IMR-90 (cell line): Measurements from ENCODE around the gene NT5M.

Experiments used
- BHLHE40 ChIP-seq: fragments of 150-350 bp; IDR thresholded peaks from 2 replicates; pipeline ENCODE4 v1.6.1; 2016; ENCODE audit warnings: mild to moderate bottlenecking, low read depth, low read length
- CEBPB ChIP-seq: IDR thresholded peaks from 2 replicates; pipeline ENCODE4 v1.6.1; 2012; ENCODE audit warnings: low read depth, low read length, improper control_type of control experiment
- CHD1 ChIP-seq: IDR thresholded peaks from 2 replicates; pipeline ENCODE4 v1.6.1; 2012; ENCODE audit warnings: low read depth, low read length, improper control_type of control experiment
- FOS ChIP-seq: fragments of 150-350 bp; IDR thresholded peaks from 2 replicates; pipeline ENCODE4 v1.6.1; 2016; ENCODE audit warnings: low read depth, low read length
- MAZ ChIP-seq: IDR thresholded peaks from 2 replicates; pipeline ENCODE4 v1.6.1; 2012; ENCODE audit warnings: low read depth, mild to moderate bottlenecking, low read length, improper control_type of control experiment, moderate library complexity, borderline replicate concordance
- MXI1 ChIP-seq: IDR thresholded peaks from 2 replicates; pipeline ENCODE4 v1.6.1; 2012; ENCODE audit warnings: low read depth, mild to moderate bottlenecking, low read length, moderate library complexity, borderline replicate concordance
- POLR2A ChIP-seq: IDR thresholded peaks from 2 replicates; pipeline ENCODE4 v1.6.1; 2012; ENCODE audit warnings: mild to moderate bottlenecking, low read depth, low read length
- RFX5 ChIP-seq: IDR thresholded peaks from 2 replicates; pipeline ENCODE4 v1.8.0; 2012; ENCODE audit warnings: low read depth, mild to moderate bottlenecking, low read length, moderate library complexity
- SMC3 ChIP-seq: fragments of 150-350 bp; IDR thresholded peaks from 2 replicates; pipeline ENCODE4 v1.6.1; 2016; ENCODE audit warnings: low read depth, mild to moderate bottlenecking, antibody characterized with exemption, low read length, moderate library complexity
- TF ChIP-seq, protein P1 (sequence below): conservative IDR thresholded peaks from 2 replicates; pipeline ENCODE4 v1.5.1; 2012; ENCODE audit warnings: mild to moderate bottlenecking, low read depth, low read length, improper control_type of control experiment
- TF ChIP-seq, protein P2 (sequence below): fragments of 150-350 bp; IDR thresholded peaks from 2 replicates; pipeline ENCODE4 v1.6.1; 2017; ENCODE audit warnings: mild to moderate bottlenecking, antibody characterized with exemption, low read length, low read depth

DNA sequence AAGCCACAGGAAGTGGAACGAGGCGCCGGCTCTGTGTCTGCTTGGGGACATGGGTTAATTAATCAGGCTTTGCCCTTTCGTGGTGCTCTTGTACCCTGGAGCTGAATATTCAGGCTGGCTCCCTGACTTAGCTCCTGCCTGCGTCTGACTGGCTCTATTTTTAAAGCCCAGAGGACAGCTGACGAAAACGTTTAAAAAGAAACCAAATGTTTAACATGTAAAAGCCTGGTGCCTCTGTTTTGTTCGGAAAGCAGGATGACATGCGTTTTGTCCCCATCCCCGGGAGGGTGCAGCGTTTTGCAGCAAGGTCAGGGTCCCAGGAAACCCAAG is 61.1 kb downstream of the NT5M start:
- TF ChIP-seq, protein P1, sequence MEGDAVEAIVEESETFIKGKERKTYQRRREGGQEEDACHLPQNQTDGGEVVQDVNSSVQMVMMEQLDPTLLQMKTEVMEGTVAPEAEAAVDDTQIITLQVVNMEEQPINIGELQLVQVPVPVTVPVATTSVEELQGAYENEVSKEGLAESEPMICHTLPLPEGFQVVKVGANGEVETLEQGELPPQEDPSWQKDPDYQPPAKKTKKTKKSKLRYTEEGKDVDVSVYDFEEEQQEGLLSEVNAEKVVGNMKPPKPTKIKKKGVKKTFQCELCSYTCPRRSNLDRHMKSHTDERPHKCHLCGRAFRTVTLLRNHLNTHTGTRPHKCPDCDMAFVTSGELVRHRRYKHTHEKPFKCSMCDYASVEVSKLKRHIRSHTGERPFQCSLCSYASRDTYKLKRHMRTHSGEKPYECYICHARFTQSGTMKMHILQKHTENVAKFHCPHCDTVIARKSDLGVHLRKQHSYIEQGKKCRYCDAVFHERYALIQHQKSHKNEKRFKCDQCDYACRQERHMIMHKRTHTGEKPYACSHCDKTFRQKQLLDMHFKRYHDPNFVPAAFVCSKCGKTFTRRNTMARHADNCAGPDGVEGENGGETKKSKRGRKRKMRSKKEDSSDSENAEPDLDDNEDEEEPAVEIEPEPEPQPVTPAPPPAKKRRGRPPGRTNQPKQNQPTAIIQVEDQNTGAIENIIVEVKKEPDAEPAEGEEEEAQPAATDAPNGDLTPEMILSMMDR: no peak
- TF ChIP-seq POLR2A (no peak), CEBPB (no peak), MAZ (no peak), CHD1 (no peak), RFX5 (no peak), BHLHE40 (no peak), SMC3 (no peak), MXI1 (no peak), FOS (no peak)
- TF ChIP-seq, protein P2, sequence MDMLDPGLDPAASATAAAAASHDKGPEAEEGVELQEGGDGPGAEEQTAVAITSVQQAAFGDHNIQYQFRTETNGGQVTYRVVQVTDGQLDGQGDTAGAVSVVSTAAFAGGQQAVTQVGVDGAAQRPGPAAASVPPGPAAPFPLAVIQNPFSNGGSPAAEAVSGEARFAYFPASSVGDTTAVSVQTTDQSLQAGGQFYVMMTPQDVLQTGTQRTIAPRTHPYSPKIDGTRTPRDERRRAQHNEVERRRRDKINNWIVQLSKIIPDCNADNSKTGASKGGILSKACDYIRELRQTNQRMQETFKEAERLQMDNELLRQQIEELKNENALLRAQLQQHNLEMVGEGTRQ: no peak
